Hepatocyte (in vitro differentiated cells): ENCODE measurements around the gene VWA2. TPM values are rescaled to one million over a fixed set of nuclear protein-coding genes. Genes with fewer than 3 reads are reported as not detected.
"Not testable (repeated sequence)": the region's sequence is repeated elsewhere in the genome, so short reads cannot be mapped to it uniquely, and the experiment has no call there.

ENCODE experiments used
- DNase-seq: peaks from one replicate; pipeline ENCODE4 v3.0.0-alpha.2; 2016; ENCODE audit warnings: low spot score
- H2AFZ ChIP-seq: fragments of 200-600 bp; sonication (generic); 2 replicates; pipeline ENCODE4 v1.6.0; 2016; ENCODE audit warnings: antibody characterized with exemption, mild to moderate bottlenecking
- H3K27ac ChIP-seq: fragments of 200-600 bp; sonication (generic); 2 replicates; pipeline ENCODE4 v1.5.1; 2016; ENCODE audit warnings: mild to moderate bottlenecking
- H3K27me3 ChIP-seq: fragments of 200-600 bp; sonication (generic); 2 replicates; pipeline ENCODE4 v1.6.1; 2016
- H3K36me3 ChIP-seq: fragments of 200-600 bp; sonication (generic); replicated peaks from 2 replicates; pipeline ENCODE4 v1.5.1; 2016; ENCODE audit warnings: low read depth; ENCODE audit not compliant: insufficient read depth
- H3K4me1 ChIP-seq: fragments of 200-600 bp; sonication (generic); 2 replicates; pipeline ENCODE4 v1.5.1; 2016; ENCODE audit warnings: mild to moderate bottlenecking, moderate library complexity; ENCODE audit not compliant: insufficient read depth
- H3K4me2 ChIP-seq: fragments of 200-600 bp; sonication (generic); 2 replicates; pipeline ENCODE4 v1.6.0; 2016
- H3K4me3 ChIP-seq: fragments of 200-600 bp; sonication (generic); 2 replicates; pipeline ENCODE4 v1.5.1; 2016; ENCODE audit warnings: mild to moderate bottlenecking
- H3K79me2 ChIP-seq: fragments of 200-600 bp; sonication (generic); 2 replicates; pipeline ENCODE4 v1.6.0; 2017; ENCODE audit warnings: mild to moderate bottlenecking
- H3K9me2 ChIP-seq: fragments of 200-600 bp; sonication (generic); replicated peaks from 2 replicates; pipeline ENCODE4 v1.6.0; 2017; ENCODE audit warnings: mild to moderate bottlenecking; ENCODE audit not compliant: insufficient read depth
- H3K9me3 ChIP-seq: fragments of 200-600 bp; sonication (generic); 2 replicates; pipeline ENCODE4 v1.5.1; 2016; ENCODE audit warnings: low read depth, mild to moderate bottlenecking
- H4K20me1 ChIP-seq: fragments of 200-600 bp; sonication (generic); 2 replicates; pipeline ENCODE4 v1.6.0; 2016; ENCODE audit warnings: mild to moderate bottlenecking; ENCODE audit not compliant: insufficient read depth, poor library complexity, severe bottlenecking
- EZH2 ChIP-seq: fragments of 200-600 bp; sonication (generic); IDR thresholded peaks from 2 replicates; pipeline ENCODE4 v1.6.1; 2016; ENCODE audit warnings: antibody characterized with exemption, mild to moderate bottlenecking, borderline replicate concordance
- EZH2phosphoT487 ChIP-seq: fragments of 200-600 bp; sonication (generic); IDR thresholded peaks from one replicate; pipeline ENCODE4 v1.6.1; 2018; ENCODE audit warnings: antibody characterized with exemption, mild to moderate bottlenecking, low read depth, moderate library complexity; ENCODE audit not compliant: unreplicated experiment, severe bottlenecking
- WGBS: methylation state at CpG from one replicate; pipeline ENCODE4 v1.1.6; 2016; ENCODE audit warnings: low lambda C conversion rate; ENCODE audit errors: missing lambda C conversion rate; 5-methylcytosine and 5-hydroxymethylcytosine counted together
- polyA plus RNA-seq: library from polyadenylated mRNA; unstranded; fragments of >200 nt; fragmentation: Nextera tagmentation; extraction: Ambion mirVana; gene quantifications from 2 replicates; pipeline ENCODE4 v1.2.1, GENCODE V29; 2016
- total RNA-seq: library from RNA; depleted of rRNA; stranded (reverse); fragments of >200 nt; gene quantifications from 2 replicates; pipeline ENCODE4 v1.2.3, GENCODE V29; 2014
- TF ChIP-seq, protein P1 (sequence below): fragments of 200-600 bp; sonication (generic); IDR thresholded peaks from 2 replicates; pipeline ENCODE4 v1.5.1; 2016; ENCODE audit warnings: antibody characterized with exemption, mild to moderate bottlenecking; ENCODE audit not compliant: poor library complexity

Gene VWA2
- total and polyA plus RNA-seq, 2 experiments from 2014 or later = 6.3 to 12.3 TPM

DNA sequence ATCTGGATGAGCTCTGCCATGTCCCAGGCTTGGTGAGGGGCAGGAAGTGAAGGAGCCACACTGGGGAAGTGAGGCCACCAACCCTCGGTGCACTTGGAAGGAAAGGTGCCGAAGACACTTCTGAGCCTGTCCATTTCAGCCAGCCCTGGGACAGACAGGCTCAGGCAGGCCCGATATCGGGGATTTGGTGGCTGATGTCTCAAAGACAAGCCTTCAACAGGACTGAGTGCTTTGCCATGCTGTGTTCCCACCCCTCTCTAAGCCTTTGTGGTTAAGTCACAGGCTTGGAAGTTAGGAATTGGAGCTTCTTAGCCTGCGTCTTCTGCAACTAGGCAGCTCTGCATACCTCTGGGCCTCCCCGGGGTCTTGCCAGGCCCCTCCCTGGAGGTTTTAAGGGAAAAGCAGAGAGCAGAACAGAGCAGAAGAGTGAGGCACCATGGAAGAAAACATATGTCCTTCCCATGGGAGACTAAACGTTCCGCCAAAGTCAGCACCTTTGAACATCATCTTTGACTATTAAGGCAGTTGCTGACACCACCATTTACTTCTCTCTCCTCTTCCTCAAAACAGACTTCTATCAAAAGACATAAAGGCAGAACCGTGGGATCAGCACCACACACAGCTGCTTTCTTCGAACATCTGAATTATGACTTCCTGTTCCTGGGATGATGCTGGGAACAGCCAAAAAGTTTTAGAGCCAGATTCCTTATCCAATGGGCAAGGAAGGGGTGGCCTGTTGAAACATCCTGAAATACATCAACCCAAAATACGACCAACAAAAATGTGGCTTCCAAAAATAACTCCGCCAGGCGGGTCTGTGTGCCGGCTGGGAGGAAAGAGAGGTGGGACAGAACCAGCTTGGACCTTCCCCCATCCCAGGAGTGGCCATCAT lies 93.5 kb downstream of the VWA2 start:
- Histone ChIP-seq H3K9me2 (no peaks in the 10 kb centered on the region), H3K9me3 (no peaks in the 10 kb centered on the region), H2AFZ (no peak overlapping the region), H3K36me3 (no peaks in the 10 kb centered on the region), H3K4me1 (peaks cover 6% of the 10 kb centered on the region), H3K27ac (no peak overlapping the region), H4K20me1 (no peaks in the 10 kb centered on the region), H3K4me3 (no peak overlapping the region), H3K79me2 (no peaks in the 10 kb centered on the region), H3K4me2 (no peak overlapping the region), H3K27me3 (no peaks in the 10 kb centered on the region)
- no peak for DNase-seq
- WGBS = 75% methylated on average over 14 of the region's 14 CpGs
- no peak for TF ChIP-seq EZH2
- TF ChIP-seq, protein P1, sequence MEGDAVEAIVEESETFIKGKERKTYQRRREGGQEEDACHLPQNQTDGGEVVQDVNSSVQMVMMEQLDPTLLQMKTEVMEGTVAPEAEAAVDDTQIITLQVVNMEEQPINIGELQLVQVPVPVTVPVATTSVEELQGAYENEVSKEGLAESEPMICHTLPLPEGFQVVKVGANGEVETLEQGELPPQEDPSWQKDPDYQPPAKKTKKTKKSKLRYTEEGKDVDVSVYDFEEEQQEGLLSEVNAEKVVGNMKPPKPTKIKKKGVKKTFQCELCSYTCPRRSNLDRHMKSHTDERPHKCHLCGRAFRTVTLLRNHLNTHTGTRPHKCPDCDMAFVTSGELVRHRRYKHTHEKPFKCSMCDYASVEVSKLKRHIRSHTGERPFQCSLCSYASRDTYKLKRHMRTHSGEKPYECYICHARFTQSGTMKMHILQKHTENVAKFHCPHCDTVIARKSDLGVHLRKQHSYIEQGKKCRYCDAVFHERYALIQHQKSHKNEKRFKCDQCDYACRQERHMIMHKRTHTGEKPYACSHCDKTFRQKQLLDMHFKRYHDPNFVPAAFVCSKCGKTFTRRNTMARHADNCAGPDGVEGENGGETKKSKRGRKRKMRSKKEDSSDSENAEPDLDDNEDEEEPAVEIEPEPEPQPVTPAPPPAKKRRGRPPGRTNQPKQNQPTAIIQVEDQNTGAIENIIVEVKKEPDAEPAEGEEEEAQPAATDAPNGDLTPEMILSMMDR = no peak
- no peak for TF ChIP-seq EZH2phosphoT487

DNA sequence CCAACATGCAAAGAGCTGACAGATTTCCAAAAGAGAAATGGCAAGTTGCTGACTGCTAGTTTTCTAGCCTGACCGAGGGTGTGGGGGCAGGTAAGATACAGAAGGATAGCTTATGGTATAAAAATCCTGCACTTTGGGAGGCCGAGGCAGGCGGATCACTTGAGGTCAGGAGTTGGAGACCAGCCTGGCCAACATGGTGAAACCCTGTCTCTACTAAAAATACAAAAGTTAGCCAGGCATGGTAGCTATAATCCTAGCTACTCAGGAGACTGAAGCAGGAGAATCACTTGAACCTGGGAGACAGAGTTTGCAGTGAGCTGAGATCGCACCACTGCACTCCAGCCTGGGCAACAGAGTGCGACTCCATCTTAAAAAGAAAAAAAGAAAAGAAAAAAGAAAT lies 94.4 kb downstream of the VWA2 start:
- not testable (repeated sequence) for H3K27me3 ChIP-seq, H3K4me3 ChIP-seq, H3K4me1 ChIP-seq, H3K9me2 ChIP-seq, H4K20me1 ChIP-seq, DNase-seq, H3K27ac ChIP-seq, H2AFZ ChIP-seq, H3K4me2 ChIP-seq, H3K9me3 ChIP-seq, H3K79me2 ChIP-seq, H3K36me3 ChIP-seq
- WGBS = 91% methylated on average over 5 of the region's 5 CpGs

DNA sequence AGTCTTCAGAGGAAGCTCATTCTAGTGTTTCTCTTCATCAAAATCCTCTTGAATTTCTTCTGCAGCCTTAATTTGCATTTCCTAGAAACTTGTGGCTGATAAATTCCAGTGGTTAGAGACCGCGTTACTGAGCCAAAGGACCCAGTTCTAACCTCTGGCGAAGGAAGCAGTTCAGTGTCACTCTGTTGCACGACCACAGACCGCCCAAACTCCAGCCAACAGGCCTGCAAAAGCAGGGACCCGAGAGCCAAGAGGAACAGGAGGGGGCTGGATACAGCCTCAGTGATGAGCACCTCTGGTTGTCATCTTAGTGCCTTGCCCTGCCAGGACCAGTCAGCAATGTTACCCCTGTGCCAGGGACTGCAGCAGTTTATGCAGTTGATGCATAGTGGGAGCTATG lies 95.2 kb downstream of the VWA2 start:
- Histone ChIP-seq H3K4me2 (no peak overlapping the region), H3K4me1 (peaks cover 3% of the 10 kb centered on the region), H4K20me1 (no peaks in the 10 kb centered on the region), H3K79me2 (no peaks in the 10 kb centered on the region), H3K36me3 (no peaks in the 10 kb centered on the region), H3K27ac (no peak overlapping the region), H3K27me3 (no peaks in the 10 kb centered on the region), H3K9me3 (no peaks in the 10 kb centered on the region), H3K4me3 (no peak overlapping the region), H2AFZ (no peak overlapping the region), H3K9me2 (no peaks in the 10 kb centered on the region)
- TF ChIP-seq EZH2phosphoT487 (no peak), EZH2 (no peak)
- TF ChIP-seq, protein P1 = no peak
- DNase-seq = no peak
- 92% methylated on average over 6 of the region's 6 CpGs for WGBS

DNA sequence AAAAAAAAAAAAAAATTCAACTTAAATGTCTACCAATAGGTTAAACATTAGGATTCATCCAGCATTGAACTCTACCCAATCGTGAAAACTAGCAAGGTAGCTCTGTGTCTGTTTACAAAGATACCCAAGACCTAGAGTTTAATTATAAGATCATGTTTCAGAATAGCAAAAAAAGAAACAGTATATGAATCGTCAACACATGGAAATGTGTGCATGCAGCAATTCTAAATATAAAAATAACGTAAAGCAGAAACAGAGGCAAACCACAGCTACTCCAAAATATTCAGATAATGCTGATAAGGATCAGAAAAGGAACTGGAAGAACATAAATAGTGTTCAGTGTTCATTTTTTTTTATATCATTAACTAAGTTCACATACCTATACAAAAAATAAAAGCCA lies 96.6 kb downstream of the VWA2 start:
- no peaks in the 10 kb centered on the region for H3K27me3 ChIP-seq
- H3K9me2 ChIP-seq = no peaks in the 10 kb centered on the region
- H3K4me1 ChIP-seq = no peaks in the 10 kb centered on the region
- no peak overlapping the region for H3K27ac ChIP-seq
- no peaks in the 10 kb centered on the region for H3K79me2 ChIP-seq
- no peaks in the 10 kb centered on the region for H3K36me3 ChIP-seq
- no peaks in the 10 kb centered on the region for H3K9me3 ChIP-seq
- no peak for DNase-seq
- no peak overlapping the region for H2AFZ ChIP-seq
- no peak overlapping the region for H3K4me2 ChIP-seq
- WGBS = 67% methylated on average over 3 of the region's 3 CpGs
- TF ChIP-seq EZH2 = no peak
- TF ChIP-seq, protein P1 = no peak
- no peak for TF ChIP-seq EZH2phosphoT487
- H4K20me1 ChIP-seq = no peaks in the 10 kb centered on the region
- no peak overlapping the region for H3K4me3 ChIP-seq
